GM15510 (cell line): ENCODE measurements around the gene AGTPBP1.

Experiments used
- POLR2A ChIP-seq: IDR thresholded peaks from 3 replicates; pipeline ENCODE4 v1.6.1; 2011; ENCODE audit warnings: borderline replicate concordance; ENCODE audit not compliant: insufficient read length; ENCODE audit errors: extremely low read depth

The AGTPBP1 gene, protein sequence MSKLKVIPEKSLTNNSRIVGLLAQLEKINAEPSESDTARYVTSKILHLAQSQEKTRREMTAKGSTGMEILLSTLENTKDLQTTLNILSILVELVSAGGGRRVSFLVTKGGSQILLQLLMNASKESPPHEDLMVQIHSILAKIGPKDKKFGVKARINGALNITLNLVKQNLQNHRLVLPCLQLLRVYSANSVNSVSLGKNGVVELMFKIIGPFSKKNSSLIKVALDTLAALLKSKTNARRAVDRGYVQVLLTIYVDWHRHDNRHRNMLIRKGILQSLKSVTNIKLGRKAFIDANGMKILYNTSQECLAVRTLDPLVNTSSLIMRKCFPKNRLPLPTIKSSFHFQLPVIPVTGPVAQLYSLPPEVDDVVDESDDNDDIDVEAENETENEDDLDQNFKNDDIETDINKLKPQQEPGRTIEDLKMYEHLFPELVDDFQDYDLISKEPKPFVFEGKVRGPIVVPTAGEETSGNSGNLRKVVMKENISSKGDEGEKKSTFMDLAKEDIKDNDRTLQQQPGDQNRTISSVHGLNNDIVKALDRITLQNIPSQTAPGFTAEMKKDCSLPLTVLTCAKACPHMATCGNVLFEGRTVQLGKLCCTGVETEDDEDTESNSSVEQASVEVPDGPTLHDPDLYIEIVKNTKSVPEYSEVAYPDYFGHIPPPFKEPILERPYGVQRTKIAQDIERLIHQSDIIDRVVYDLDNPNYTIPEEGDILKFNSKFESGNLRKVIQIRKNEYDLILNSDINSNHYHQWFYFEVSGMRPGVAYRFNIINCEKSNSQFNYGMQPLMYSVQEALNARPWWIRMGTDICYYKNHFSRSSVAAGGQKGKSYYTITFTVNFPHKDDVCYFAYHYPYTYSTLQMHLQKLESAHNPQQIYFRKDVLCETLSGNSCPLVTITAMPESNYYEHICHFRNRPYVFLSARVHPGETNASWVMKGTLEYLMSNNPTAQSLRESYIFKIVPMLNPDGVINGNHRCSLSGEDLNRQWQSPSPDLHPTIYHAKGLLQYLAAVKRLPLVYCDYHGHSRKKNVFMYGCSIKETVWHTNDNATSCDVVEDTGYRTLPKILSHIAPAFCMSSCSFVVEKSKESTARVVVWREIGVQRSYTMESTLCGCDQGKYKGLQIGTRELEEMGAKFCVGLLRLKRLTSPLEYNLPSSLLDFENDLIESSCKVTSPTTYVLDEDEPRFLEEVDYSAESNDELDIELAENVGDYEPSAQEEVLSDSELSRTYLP

DNA sequence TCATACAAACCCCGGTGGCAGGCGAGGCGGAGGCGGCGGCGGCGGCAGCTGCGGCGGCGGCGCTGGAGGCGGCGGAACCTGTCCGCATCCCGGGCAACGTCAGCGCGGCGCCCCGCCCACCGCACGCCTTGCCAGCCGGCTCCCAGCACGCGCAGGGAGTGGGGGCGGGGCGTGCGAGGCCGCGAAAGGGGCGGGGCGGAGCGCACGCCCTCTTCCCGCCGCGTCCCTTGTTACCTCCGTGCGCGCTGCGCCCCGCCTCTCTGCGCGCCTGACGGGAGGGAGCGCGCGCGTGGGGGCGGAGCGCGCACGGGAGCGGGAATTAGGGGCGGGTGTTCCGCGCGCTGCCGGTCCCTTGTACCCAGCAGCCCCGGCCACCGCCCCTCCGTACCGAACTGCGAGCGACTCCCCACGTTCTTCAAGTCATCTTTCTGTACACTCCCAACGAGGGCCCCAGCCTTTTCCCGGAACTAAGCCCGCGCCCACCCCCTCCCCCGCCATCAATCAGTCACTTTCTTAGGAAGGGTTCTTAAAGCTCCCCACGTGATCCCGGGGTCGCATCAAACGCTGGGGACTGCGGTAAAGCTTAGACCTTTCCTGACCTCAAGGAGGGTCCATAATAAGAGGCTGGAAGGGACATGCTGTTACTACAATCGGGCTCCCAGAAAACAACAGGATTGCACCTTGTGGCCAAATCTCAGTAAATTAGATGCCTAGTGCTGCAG, at the start of gene AGTPBP1:
AGTPBP1 (minus strand) TSS at position 80 of the 722 bp plus-strand sequence. CDS start 29,421 bp downstream, outside the sequence.
- no peak for TF ChIP-seq POLR2A

DNA sequence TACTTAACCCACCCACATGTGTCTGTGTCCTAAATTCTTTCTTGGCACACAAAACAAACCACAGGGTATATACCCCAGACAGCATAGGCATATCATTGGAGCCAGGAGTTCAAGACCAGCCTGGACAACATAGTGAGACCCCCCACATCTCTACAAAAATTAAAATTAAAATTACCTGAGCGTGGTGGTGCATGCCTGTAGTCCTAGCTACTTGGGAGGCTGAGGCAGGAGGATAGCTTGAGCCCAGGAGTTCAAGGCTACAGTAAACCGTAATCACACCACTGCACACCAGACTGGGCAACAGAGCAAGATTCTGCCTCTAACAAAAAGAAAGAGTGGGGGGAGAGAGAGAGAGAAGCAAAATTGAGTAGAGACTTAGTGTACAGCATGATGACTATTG, 4.6 kb upstream of the AGTPBP1 start:
- no peak for TF ChIP-seq POLR2A

DNA sequence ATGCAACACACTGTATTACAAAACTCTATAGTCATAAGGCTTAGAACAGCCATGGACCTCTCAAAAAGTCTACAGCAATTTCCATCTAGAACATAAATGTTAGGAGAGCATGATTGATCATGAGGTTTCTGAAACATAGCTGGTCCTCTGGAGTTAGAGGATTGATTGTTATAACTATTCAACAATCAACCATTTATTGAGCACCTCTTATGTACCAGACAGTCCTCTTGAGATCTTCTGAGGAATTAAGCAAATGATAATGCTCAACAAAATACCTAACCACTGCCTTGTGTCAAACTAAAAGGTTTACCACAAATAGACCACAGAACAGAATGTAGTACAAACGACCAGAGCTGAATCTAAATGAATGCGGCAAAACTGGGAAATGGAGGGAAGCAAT, 3.4 kb upstream of the AGTPBP1 start:
- no peak for TF ChIP-seq POLR2A

DNA sequence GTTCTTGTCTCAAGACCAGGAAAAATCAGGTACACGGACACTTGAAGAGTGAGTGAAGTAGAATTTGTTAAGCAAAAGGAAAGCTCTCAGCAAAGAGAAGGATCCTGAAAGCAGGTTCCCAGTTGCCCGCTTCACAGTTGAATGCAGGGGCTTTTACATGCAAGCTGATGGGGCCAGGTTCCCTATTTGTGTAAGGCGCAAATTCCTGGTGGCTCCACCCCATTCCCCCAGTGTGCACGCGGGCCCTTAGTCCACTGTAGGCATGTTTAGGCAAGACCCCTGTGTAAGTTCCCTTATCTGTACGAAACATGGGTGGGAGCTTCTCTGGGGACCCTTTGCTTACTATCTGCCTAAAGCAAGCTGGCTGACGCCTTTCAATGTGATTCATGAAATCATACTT, 2.7 kb upstream of the AGTPBP1 start:
- no peak for TF ChIP-seq POLR2A

DNA sequence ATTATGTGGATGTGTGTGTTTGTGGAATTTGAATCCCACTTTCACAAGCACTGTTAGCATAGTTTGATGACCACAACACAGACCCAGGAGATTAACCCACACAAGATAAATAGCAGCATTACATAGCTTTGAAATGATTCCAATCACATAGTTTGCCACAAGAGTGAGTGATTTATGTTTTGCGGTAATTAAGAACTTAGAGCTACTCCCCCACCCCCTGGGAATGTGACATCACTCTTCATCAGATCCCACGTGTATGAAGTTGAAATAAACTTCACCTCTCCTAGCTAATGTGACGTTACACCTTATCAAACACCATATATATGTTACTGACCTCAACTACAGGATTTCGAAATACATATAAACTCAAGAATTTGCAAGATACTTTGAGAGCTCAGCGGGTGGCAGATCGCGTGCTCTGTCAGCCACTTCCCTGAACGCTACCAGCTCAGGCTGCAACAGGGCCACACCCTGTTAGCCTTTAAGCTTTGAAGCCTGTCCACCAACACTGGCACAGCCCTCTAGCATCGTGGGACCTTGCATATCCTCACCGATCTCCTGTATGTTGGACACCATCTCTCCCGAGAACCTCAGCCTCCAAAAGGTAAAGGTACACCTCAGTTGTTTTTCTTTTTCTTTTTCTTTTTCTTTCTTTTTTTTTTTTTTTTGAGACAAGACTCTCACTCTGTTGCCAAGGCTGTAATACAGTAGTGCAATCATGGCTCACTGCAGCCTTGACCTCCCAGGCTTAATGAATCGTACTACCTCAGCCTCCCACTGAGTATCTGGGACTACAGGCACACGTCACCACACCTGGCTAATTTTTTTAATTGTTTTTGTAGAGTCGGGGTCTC, 1.7 kb upstream of the AGTPBP1 start:
- no peak for TF ChIP-seq POLR2A

GRCh38 chr9:85742597-85742936, 813 bp upstream of the AGTPBP1 start:
- TF ChIP-seq POLR2A: no peak

DNA sequence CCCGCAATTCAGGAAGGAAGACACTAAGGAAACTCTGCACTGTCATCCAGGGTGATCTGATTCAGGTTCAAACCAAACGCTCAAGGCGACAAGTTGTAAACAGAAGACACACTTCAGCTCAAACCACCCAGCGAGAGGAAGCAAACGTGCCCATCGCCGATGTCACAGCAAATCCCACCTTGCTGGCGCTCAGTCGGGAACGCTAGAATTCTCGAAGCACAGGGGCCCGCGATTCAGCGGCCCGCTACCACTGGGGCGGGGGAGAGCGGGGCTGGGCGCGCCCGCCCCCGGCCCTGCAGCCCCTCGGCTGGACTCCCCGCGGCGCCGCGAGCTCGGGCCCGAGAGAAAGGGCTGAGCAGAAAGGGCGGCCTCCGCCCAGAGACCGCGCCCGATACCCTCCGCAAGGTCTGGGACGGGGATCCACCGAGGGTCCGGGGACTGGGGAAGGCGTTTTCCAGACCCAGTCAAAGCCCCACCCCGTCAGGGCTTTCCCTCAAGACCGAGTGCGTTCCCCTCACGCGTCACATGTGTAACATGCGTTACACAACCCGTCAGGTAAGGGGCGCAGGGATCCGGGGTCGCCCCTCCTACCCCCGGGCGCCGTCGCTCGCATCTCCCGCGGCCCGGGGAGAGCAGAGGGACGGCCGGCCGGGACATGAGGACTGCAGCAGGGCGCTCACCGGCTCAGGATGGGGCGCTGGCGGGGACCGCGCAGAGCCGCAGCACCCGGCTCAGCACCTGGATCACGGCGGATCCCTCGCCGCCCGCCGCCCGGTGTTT, 469 bp downstream of the AGTPBP1 start:
- TF ChIP-seq POLR2A: no peak

DNA sequence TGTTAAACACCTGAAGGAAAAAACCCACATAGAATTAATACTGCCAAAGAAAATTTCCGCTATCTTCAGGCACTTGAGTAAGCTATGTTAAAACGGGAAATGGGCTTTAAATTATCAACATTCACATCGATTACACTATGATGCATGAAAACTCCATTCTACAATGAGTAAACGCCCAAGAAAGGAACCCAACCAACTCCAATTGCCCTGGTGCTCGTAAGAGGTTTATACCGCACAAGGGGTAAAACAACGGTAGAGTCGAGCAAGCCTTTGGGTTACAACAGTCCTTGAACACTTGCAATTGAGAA, 1.0 kb downstream of the AGTPBP1 start:
- TF ChIP-seq POLR2A: no peak

- no peak for TF ChIP-seq POLR2A
These were observed 3.2 kb downstream of the AGTPBP1 start for GRCh38 chr9:85738509-85738908.

- TF ChIP-seq POLR2A: no peak
These were observed 4.1 kb downstream of the AGTPBP1 start for GRCh38 chr9:85737671-85738070.

- TF ChIP-seq POLR2A: no peak
These were observed 10.7 kb downstream of the AGTPBP1 start for GRCh38 chr9:85730916-85731630.

GRCh38 chr9:85729882-85730281, 11.9 kb downstream of the AGTPBP1 start:
- TF ChIP-seq POLR2A: no peak
